K562 (cell line): Measurements from ENCODE around the gene ACADSB. TPM values are rescaled to one million over a fixed set of nuclear protein-coding genes. Genes with fewer than 3 reads are reported as not detected.

Experiments used
- CBX2 ChIP-seq: fragments of 200-600 bp; sonication (generic); IDR thresholded peaks from one replicate; pipeline ENCODE4 v1.6.1; 2012; ENCODE audit warnings: mild to moderate bottlenecking, low read length, inconsistent platforms; ENCODE audit not compliant: insufficient read depth, poor library complexity, severe bottlenecking
- CEBPB ChIP-seq: fragments of 450-650 bp; IDR thresholded peaks from 2 replicates; pipeline ENCODE4 v1.6.1; 2016; ENCODE audit warnings: missing genetic modification characterization, missing compliant biosample characterization
- ETS2 ChIP-seq: IDR thresholded peaks from 2 replicates; pipeline ENCODE4 v1.6.1; 2016; ENCODE audit warnings: borderline replicate concordance, missing genetic modification characterization, mild to moderate bottlenecking, moderate library complexity, missing compliant biosample characterization; ENCODE audit not compliant: poor library complexity, severe bottlenecking
- FOS ChIP-seq: IDR thresholded peaks from 3 replicates; pipeline ENCODE4 v1.6.1; 2011; ENCODE audit not compliant: insufficient read length; ENCODE audit errors: extremely low read depth
- HINFP ChIP-seq: fragments of 450-650 bp; conservative IDR thresholded peaks from 2 replicates; pipeline ENCODE4 v1.6.1; 2016; ENCODE audit warnings: missing genetic modification characterization, low read depth, mild to moderate bottlenecking, control low read depth, missing compliant biosample characterization
- MEF2A ChIP-seq: IDR thresholded peaks from 2 replicates; pipeline ENCODE4 v1.6.1; 2011; ENCODE audit warnings: low read depth, mild to moderate bottlenecking, low read length, moderate library complexity; ENCODE audit not compliant: control insufficient read depth
- MYC ChIP-seq, 2 experiments: fragments of 250-450 bp in 1 of 2; sonication (Bioruptor Pico) in 1 of 2; IDR thresholded peaks; 2 replicates each; pipeline versions ENCODE4 v1.5.1 to v1.6.1; 2012 to 2021; ENCODE audit warnings: low read depth in 2 of 2, borderline replicate concordance in 1 of 2, improper control_type of control experiment in 1 of 2, low read length in 1 of 2, mild to moderate bottlenecking in 1 of 2, moderate library complexity in 1 of 2
- NCOA6 ChIP-seq: fragments of 450-650 bp; IDR thresholded peaks from 2 replicates; pipeline ENCODE4 v1.6.1; 2017; ENCODE audit warnings: mild to moderate bottlenecking
- RBM25 ChIP-seq: fragments of 200-400 bp; formaldehyde crosslinking; IDR thresholded peaks from 2 replicates; pipeline ENCODE4 v1.6.1; 2018; ENCODE audit warnings: low read length, low read depth, moderate library complexity; ENCODE audit not compliant: severe bottlenecking
- RHOXF2B ChIP-seq: fragments of 250-450 bp; sonication (Bioruptor Pico); conservative IDR thresholded peaks from 2 replicates; pipeline ENCODE4 v1.5.1; 2021
- ZNF311 ChIP-seq: fragments of 250-450 bp; sonication (Bioruptor Pico); IDR thresholded peaks from 2 replicates; pipeline ENCODE4 v1.4.0; 2020; ENCODE audit warnings: mild to moderate bottlenecking, moderate library complexity
- ZNF431 ChIP-seq: sonication (generic); formaldehyde crosslinking; IDR thresholded peaks from 2 replicates; pipeline ENCODE4 v1.8.0; 2022; ENCODE audit warnings: mild to moderate bottlenecking, missing genetic modification reagents
- polyA plus RNA-seq, 8 experiments: library from polyadenylated mRNA; depleted of rRNA in 4 of 8; stranded (reverse) in 5 of 8; unstranded in 3 of 8; fragments of >200 nt; fragmentation: Nextera tagmentation in 2 of 8; fragmentation: Illumina TruSeq in 1 of 8; extraction: Ambion mirVana in 2 of 8; extraction: Trizol in 1 of 8; gene quantifications; 2 replicates each; pipeline versions ENCODE4 v1.2.1 to v1.2.3, GENCODE V29; 2011 to 2014; ENCODE audit warnings: inconsistent platforms in 1 of 8, missing spikeins in 1 of 8
- total RNA-seq, 7 experiments: library from RNA; depleted of rRNA in 6 of 7; stranded (reverse); fragments of >200 nt in 6 of 7; fragmentation: Illumina TruSeq in 2 of 7; extraction: Trizol in 2 of 7; gene quantifications; 2 replicates each; pipeline versions ENCODE4 v1.2.1 to v1.2.3, GENCODE V29; 2011 to 2021; ENCODE audit warnings: low replicate concordance in 1 of 7

ACADSB gene
- total and polyA plus RNA-seq, 9 of the 15 experiments (the other 6 are each of a cell fraction or from before 2014, with no cell fraction given), result 2.9 to 9.1 (median 5.8) TPM

DNA sequence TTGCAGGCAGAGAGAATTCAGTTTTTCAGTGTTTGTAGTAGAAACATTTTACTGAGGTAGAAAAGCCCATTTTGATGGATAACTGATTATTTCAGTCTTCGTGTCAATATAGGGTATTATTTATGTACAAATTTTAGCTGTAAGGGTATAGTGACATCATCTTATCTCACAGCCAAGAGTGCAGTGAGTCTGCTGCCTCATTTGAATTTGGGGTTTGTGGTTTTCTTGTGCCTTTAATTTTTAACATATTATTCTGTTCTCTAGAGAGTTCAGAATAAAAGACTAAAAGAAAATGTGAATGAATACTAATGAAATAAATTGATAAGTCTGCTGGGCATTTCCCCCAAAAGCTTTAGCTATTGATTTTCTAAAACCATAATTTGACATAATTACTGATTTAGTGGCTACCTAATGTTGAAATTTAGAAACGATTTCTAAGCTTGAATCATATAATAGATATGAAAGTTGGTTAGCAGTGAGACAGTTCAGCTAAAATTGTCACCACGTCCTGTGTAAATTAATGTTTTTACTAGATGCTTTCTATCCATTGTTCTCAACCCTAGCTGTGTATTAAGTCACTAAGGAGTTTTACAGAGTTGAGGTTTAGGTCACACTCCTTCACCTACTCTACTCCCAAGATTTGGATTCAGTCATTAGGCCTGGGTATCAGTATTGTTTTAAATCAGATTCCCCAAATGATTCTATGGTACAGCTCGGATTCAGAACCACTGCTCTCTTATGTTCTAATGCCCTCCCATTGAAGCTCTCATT, 37.3 kb downstream of the ACADSB start (continued):
- TF ChIP-seq MYC (IDR thresholded peaks at IDR 0.05; ENCODE audit: low read depth, low read length) (no peak), MYC (CRISPR knock-in tag; IDR thresholded peaks at IDR 0.05; ENCODE audit: borderline replicate concordance, low read depth) (no peak), FOS (no peak), ZNF431 (CRISPR knock-in tag) (no peak), RBM25 (no peak), NCOA6 (no peak), MEF2A (no peak), HINFP (tag) (no peak), CEBPB (tag) (no peak), CBX2 (no peak), RHOXF2B (no peak), ZNF311 (CRISPR knock-in tag) (no peak), ETS2 (tag) (no peak)
